ENCODE measurements around the gene ADAMTS4.
"Not testable (repeated sequence)": the region's sequence is repeated elsewhere in the genome, so short reads cannot be mapped to it uniquely, and the experiment has no call there.

Gene ADAMTS4

DNA sequence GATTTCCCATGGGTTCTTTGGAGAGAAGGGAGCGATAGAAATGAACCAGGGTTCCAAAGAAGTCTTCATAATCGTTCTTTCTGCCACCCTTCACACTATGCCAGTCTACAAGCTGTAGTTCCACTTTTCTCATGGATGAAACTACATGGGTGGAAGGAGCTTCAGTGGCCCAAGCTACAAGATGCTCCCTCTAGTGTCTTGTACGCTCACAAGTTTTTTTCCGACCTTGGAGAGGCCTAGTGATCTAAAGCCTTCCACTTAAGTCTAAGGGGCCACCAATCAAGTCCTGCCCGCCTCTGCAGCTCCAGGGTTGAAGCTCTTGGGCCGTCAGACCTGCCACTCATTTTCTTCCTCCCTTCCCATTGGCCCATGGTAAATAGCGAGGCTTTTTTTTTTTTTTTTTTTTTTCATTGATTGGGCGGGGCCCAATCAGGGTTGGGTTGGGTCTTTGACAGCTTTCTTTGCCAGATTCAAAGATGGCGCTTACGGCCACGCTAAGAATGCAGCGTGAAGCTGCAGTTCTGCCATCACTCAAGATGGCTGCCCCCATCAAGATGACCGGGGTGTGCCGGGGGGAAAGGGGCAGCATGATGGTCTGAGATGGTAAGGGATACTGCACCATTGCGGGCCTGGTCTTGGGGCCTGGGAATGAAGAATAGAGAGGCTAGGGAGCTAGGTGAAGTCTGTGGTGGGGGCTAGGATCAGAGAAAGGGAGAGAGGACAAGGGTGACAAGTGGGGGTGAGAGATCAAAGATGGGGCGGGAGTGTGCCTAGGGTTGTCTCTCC lies 26.9 kb upstream of the ADAMTS4 start, which contains the start of gene TOMM40L:
Gene TOMM40L (plus strand): TSS at position 527 of the 786 bp plus-strand sequence. CDS start 430 bp downstream, outside the sequence.
- ATAC-seq (ENCODE audit: insufficient read depth, low read depth), result peak; percentile 93
- Histone ChIP-seq H3K27ac (ENCODE audit: low read length) (peak within 1 kb of the TSS; percentile 88), H3K27me3 (ENCODE audit: insufficient read depth, low read length, poor library complexity) (no peaks in the 10 kb centered on the region)

DNA sequence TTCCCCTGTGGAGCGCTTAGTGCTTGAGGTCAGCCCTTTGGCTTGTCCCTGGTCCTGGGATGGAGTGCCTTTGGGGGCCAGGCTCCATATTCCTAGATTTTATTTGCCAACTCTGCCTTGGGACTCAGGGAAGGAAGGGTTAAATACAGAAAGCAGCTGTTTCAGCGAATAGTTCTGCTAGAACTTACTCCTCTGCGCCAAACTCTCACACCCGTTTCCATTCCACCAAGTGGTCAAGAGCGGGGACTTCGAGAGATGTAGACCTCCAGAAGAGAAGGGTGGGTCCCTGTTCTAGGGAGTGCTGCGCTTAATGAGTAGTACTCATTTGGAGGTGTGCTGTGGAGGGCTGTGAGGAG lies 26.3 kb upstream of the ADAMTS4 start:
- 0 out of 2 replicates have a peak overlapping the region, but pooled peaks have one; percentile 1 for H3K9ac ChIP-seq (ENCODE audit: low read depth, low read length)
- H3K27ac ChIP-seq (ENCODE audit: low read length), result peak overlapping the region; percentile 72
- DNase-seq, result no peak
- H4K20me1 ChIP-seq (ENCODE audit: insufficient read depth, low read length), result no peaks in the 10 kb centered on the region
- peak overlapping the region; percentile 79 for H2AFZ ChIP-seq (ENCODE audit: low read depth, low read length)
- peak overlapping the region in 1 of 2 experiments; percentile 21; a peak in 2 of 4 replicates for H3K4me3 ChIP-seq (ENCODE audit: low read depth in 1 of 2, low read length in 2 of 2)
- peaks cover 13% of the 10 kb centered on the region for H3K79me2 ChIP-seq (ENCODE audit: insufficient read depth, low read length)
- peaks cover 27% of the 10 kb centered on the region for H3K4me1 ChIP-seq (ENCODE audit: insufficient read depth, low read length)
- H3K27me3 ChIP-seq (ENCODE audit: insufficient read depth, low read length, poor library complexity), result no peaks in the 10 kb centered on the region
- H3K4me2 ChIP-seq (ENCODE audit: insufficient read depth, low read length), result peak overlapping the region; percentile 49
- no peaks in the 10 kb centered on the region for H3K9me3 ChIP-seq (ENCODE audit: insufficient read depth, low read length, severe bottlenecking)
- peaks cover 24% of the 10 kb centered on the region for H3K36me3 ChIP-seq (ENCODE audit: insufficient read depth, low read length)
- ATAC-seq (ENCODE audit: insufficient read depth, low read depth), result no peak
- no peak for TF ChIP-seq EZH2 (IDR thresholded peaks at IDR 0.05; ENCODE audit: borderline replicate concordance, low read depth, low read length, severe bottlenecking)
- TF ChIP-seq, protein P1, sequence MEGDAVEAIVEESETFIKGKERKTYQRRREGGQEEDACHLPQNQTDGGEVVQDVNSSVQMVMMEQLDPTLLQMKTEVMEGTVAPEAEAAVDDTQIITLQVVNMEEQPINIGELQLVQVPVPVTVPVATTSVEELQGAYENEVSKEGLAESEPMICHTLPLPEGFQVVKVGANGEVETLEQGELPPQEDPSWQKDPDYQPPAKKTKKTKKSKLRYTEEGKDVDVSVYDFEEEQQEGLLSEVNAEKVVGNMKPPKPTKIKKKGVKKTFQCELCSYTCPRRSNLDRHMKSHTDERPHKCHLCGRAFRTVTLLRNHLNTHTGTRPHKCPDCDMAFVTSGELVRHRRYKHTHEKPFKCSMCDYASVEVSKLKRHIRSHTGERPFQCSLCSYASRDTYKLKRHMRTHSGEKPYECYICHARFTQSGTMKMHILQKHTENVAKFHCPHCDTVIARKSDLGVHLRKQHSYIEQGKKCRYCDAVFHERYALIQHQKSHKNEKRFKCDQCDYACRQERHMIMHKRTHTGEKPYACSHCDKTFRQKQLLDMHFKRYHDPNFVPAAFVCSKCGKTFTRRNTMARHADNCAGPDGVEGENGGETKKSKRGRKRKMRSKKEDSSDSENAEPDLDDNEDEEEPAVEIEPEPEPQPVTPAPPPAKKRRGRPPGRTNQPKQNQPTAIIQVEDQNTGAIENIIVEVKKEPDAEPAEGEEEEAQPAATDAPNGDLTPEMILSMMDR (IDR thresholded peaks at IDR 0.05; ENCODE audit: borderline replicate concordance, extremely low read depth, low read length, poor library complexity, severe bottlenecking), result no peak

More for the DNA sequence above, 26.9 kb upstream of the ADAMTS4 start, which contains the start of gene TOMM40L:
- Histone ChIP-seq H3K79me2 (ENCODE audit: insufficient read depth, low read length) (peaks cover 13% of the 10 kb centered on the region), H3K4me1 (ENCODE audit: insufficient read depth, low read length) (peaks cover 27% of the 10 kb centered on the region), H3K4me2 (ENCODE audit: insufficient read depth, low read length) (peak within 1 kb of the TSS; percentile 93), H2AFZ (ENCODE audit: low read depth, low read length) (peak within 1 kb of the TSS; percentile 98), H3K9me3 (ENCODE audit: insufficient read depth, low read length, severe bottlenecking) (no peaks in the 10 kb centered on the region), H4K20me1 (ENCODE audit: insufficient read depth, low read length) (0 out of 2 replicates have a peak, but pooled peaks cover under 1% of the 10 kb centered on the region), H3K4me3 (ENCODE audit: low read depth in 1 of 2, low read length in 2 of 2) (peak within 1 kb of the TSS; percentile 72 to 89), H3K36me3 (ENCODE audit: insufficient read depth, low read length) (peaks cover 24% of the 10 kb centered on the region), H3K9ac (ENCODE audit: low read depth, low read length) (peak within 1 kb of the TSS; percentile 70)
- peak; percentile 95 for DNase-seq
- TF ChIP-seq, protein P1 (IDR thresholded peaks at IDR 0.05; ENCODE audit: borderline replicate concordance, extremely low read depth, low read length, poor library complexity, severe bottlenecking), result peak; percentile 82
- no peak for TF ChIP-seq EZH2 (IDR thresholded peaks at IDR 0.05; ENCODE audit: borderline replicate concordance, low read depth, low read length, severe bottlenecking)

DNA sequence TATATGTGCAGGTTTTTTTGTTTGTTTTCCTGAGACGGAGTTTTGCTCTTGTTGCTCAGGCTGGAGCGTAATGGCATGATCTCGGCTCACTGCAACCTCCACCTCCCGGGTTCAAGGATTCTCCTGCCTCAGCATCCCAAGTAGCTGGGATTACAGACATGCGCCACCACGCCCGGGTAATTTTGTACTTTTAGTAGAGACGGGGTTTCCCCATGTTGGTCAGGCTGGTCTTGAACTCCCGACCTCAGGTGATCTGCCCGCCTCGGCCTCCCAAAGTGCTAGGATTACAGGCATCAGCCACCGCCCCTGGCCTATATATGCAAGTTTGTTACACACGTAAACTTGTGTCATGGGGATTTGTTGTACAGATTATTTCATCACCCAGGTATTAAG lies 25.8 kb upstream of the ADAMTS4 start:
- not testable (repeated sequence) for H3K4me3 ChIP-seq (ENCODE audit: low read depth in 1 of 2, low read length in 2 of 2); DNase-seq; H3K27ac ChIP-seq (ENCODE audit: low read length); H3K9ac ChIP-seq (ENCODE audit: low read depth, low read length); ATAC-seq (ENCODE audit: insufficient read depth, low read depth); H3K9me3 ChIP-seq (ENCODE audit: insufficient read depth, low read length, severe bottlenecking); H4K20me1 ChIP-seq (ENCODE audit: insufficient read depth, low read length); H3K27me3 ChIP-seq (ENCODE audit: insufficient read depth, low read length, poor library complexity); H3K4me2 ChIP-seq (ENCODE audit: insufficient read depth, low read length)
- H3K4me1 ChIP-seq (ENCODE audit: insufficient read depth, low read length), result peaks cover 27% of the 10 kb centered on the region
- H2AFZ ChIP-seq (ENCODE audit: low read depth, low read length), result peak overlapping the region; percentile 79; the same call in 1 of the 2 replicates
- peaks cover 22% of the 10 kb centered on the region for H3K36me3 ChIP-seq (ENCODE audit: insufficient read depth, low read length)
- H3K79me2 ChIP-seq (ENCODE audit: insufficient read depth, low read length), result peaks cover 13% of the 10 kb centered on the region
